Lower leg skin (tissue), 4 donors: Measurements from ENCODE around the gene ASB9. TPM values are rescaled to one million over a fixed set of nuclear protein-coding genes. Genes with fewer than 3 reads are reported as not detected.

Experiments
- DNase-seq, 2 donors: peaks; one replicate each; pipeline ENCODE4 v3.0.0-alpha.2; 2019; ENCODE audit warnings: low spot score in 2 of 2
- H3K4me3 ChIP-seq: fragments of 200-600 bp; sonication (generic); 2 replicates; pipeline ENCODE4 v1.5.1; 2017; ENCODE audit warnings: mild to moderate bottlenecking, low read depth; ENCODE audit not compliant: poor library complexity, severe bottlenecking
- POLR2A ChIP-seq, 2 donors: fragments of 450-650 bp; IDR thresholded peaks; one replicate each; pipeline ENCODE4 v1.6.1; 2016 to 2017; ENCODE audit warnings: antibody characterized with exemption in 2 of 2, mild to moderate bottlenecking in 1 of 2, moderate library complexity in 1 of 2
- WGBS, 2 donors: methylation state at CpG; one replicate each; pipeline ENCODE4 v1.1.5; 2018; 5-methylcytosine and 5-hydroxymethylcytosine counted together
- intact Hi-C: fragments of 100-400 bp; cut with DNase I; formaldehyde crosslinking; loops from one replicate; pipeline ENCODE4 v1.15.0; 2023; ENCODE audit warnings: low total_unique reads
- total RNA-seq, 4 donors: library from RNA; depleted of rRNA; stranded (reverse); fragments of >200 nt; gene quantifications; one replicate each; pipeline ENCODE4 v1.1.0, GENCODE V29; 2016
- TF ChIP-seq, protein P1 (sequence below), 3 donors: fragments of 450-650 bp; IDR thresholded peaks; one replicate each; pipeline ENCODE4 v1.5.1; 2016; ENCODE audit warnings: antibody characterized with exemption in 3 of 3, mild to moderate bottlenecking in 3 of 3, moderate library complexity in 2 of 3

The ASB9 gene
- total RNA-seq, 4 donors from 2014 or later: 1.7 to 7.0 TPM; not detected in 2

DNA sequence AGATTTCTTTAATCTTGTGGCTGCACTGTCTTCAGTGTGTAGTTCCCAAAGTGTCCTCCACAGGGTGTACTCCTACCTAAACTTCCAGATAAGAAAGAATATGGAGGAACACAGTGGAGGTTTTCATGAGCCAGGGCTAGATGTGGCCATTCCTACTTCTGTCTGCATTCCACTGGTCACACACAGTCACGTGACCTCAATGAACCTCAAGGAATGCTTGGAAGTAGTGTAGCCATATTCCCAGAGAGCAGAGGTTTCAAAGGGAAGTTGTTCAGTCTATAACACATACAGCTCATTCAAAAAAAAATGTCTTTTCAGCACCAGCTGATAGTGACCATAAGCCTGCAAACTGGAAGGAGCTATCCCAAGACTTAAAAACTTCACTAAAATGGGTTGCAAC, 53.6 kb downstream of the ASB9 start:
- H3K4me3 ChIP-seq: no peak overlapping the region
- TF ChIP-seq, protein P1, sequence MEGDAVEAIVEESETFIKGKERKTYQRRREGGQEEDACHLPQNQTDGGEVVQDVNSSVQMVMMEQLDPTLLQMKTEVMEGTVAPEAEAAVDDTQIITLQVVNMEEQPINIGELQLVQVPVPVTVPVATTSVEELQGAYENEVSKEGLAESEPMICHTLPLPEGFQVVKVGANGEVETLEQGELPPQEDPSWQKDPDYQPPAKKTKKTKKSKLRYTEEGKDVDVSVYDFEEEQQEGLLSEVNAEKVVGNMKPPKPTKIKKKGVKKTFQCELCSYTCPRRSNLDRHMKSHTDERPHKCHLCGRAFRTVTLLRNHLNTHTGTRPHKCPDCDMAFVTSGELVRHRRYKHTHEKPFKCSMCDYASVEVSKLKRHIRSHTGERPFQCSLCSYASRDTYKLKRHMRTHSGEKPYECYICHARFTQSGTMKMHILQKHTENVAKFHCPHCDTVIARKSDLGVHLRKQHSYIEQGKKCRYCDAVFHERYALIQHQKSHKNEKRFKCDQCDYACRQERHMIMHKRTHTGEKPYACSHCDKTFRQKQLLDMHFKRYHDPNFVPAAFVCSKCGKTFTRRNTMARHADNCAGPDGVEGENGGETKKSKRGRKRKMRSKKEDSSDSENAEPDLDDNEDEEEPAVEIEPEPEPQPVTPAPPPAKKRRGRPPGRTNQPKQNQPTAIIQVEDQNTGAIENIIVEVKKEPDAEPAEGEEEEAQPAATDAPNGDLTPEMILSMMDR (IDR thresholded peaks at IDR 0.05): no peak
- no peak for TF ChIP-seq POLR2A (IDR thresholded peaks at IDR 0.05)
- no peak for DNase-seq
- 63 to 93% methylated on average over 1 of the region's 1 CpG for WGBS, 2 donors
- intact Hi-C loops: no loop called here

GRCh38 chrX:15215366-15215765, 54.5 kb downstream of the ASB9 start:
- intact Hi-C loops: no loop called here
- no peak for TF ChIP-seq POLR2A (IDR thresholded peaks at IDR 0.05)
- TF ChIP-seq, protein P1 (IDR thresholded peaks at IDR 0.05): no peak
- H3K4me3 ChIP-seq: no peak overlapping the region
- 85% methylated on average over 2 of the region's 2 CpGs for WGBS, 2 donors
- DNase-seq: no peak

DNA sequence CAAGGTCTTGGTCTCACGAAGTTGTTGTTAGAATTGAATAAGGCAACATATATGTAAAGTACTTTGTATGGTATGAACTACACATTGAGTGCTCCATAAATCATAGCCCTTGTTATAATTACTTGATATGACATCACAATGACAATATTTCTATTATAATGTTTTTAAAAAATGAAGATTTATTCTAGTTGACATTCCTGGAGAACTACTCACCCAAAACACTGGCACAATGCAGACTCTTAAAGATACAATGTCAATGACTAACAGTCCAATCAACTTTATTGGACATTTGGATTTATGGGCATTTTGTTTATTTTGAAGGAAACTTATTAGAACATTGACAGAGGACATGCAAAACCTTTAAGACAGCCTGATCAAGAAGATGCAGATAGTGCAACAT, 55.3 kb downstream of the ASB9 start:
- TF ChIP-seq, protein P1 (IDR thresholded peaks at IDR 0.05): no peak
- TF ChIP-seq POLR2A (IDR thresholded peaks at IDR 0.05): no peak
- no peak for DNase-seq
- no peak overlapping the region for H3K4me3 ChIP-seq
- intact Hi-C loops: no loop called here
- 43 to 63% methylated on average over 1 of the region's 1 CpG for WGBS, 2 donors

GRCh38 chrX:15209096-15209495, 60.8 kb downstream of the ASB9 start:
- intact Hi-C loops: no loop called here
- TF ChIP-seq, protein P1 (IDR thresholded peaks at IDR 0.05): no peak
- TF ChIP-seq POLR2A (IDR thresholded peaks at IDR 0.05): no peak
- no peak overlapping the region for H3K4me3 ChIP-seq
- DNase-seq: no peak
- WGBS, 2 donors: 73 to 76% methylated on average over 3 of the region's 3 CpGs

- TF ChIP-seq, protein P1 (IDR thresholded peaks at IDR 0.05): no peak
- TF ChIP-seq POLR2A (IDR thresholded peaks at IDR 0.05): no peak
- intact Hi-C loops: no loop called here
- WGBS, 2 donors: 73 to 88% methylated on average over 3 of the region's 3 CpGs
- DNase-seq: no peak
- no peak overlapping the region for H3K4me3 ChIP-seq
Observed at GRCh38 chrX:15207994-15208393, 61.9 kb downstream of the ASB9 start.

DNA sequence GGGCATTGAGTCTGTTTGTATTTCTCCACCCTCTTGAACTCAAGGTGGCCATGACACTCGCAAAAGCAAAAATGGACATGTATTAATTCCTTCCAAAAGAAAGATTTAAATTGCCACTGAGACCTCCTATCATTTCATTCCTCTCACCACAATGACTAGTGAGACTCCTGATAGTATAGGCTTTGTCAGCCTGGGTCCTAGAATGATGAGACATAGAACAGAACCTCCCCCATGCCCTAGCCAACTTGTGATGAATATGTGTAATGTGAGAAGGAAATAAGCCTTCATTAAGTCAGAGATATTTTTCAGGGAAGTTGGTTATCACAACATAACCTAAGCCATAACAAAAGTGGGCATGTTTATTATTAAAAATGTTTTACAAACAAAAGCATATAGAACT, 62.5 kb downstream of the ASB9 start:
- no peak overlapping the region for H3K4me3 ChIP-seq
- no peak for TF ChIP-seq POLR2A (IDR thresholded peaks at IDR 0.05)
- intact Hi-C loops: no loop called here
- 59 to 95% methylated on average over 1 of the region's 1 CpG for WGBS, 2 donors
- no peak for DNase-seq
